Stomach (tissue), 4 donors: ENCODE data around the gene PTPRT.

ENCODE experiments used
- EP300 ChIP-seq: sonication (generic); formaldehyde crosslinking; IDR thresholded peaks from one replicate; pipeline ENCODE4 v1.6.1; 2017; ENCODE audit warnings: antibody characterized with exemption
- POLR2A ChIP-seq, 4 donors: fragments of 450-650 bp; IDR thresholded peaks; one replicate each; pipeline ENCODE4 v1.6.1; 2016; ENCODE audit warnings: antibody characterized with exemption in 4 of 4, control low read depth in 2 of 4, mild to moderate bottlenecking in 1 of 4, moderate library complexity in 1 of 4
- POLR2AphosphoS5 ChIP-seq, 3 donors: sonication (generic); formaldehyde crosslinking; IDR thresholded peaks; one replicate each; pipeline ENCODE4 v1.6.1; 2016; ENCODE audit warnings: antibody characterized with exemption in 3 of 3
- TF ChIP-seq, protein P1 (sequence below), 7 experiments: fragments of 450-650 bp in 4 of 7; fragments of 200-600 bp in 3 of 7; sonication (generic) in 3 of 7; IDR thresholded peaks; one replicate each; pipeline ENCODE4 v1.5.1; 2016 to 2019; ENCODE audit warnings: antibody characterized with exemption in 7 of 7, control low read depth in 2 of 7, mild to moderate bottlenecking in 1 of 7

DNA sequence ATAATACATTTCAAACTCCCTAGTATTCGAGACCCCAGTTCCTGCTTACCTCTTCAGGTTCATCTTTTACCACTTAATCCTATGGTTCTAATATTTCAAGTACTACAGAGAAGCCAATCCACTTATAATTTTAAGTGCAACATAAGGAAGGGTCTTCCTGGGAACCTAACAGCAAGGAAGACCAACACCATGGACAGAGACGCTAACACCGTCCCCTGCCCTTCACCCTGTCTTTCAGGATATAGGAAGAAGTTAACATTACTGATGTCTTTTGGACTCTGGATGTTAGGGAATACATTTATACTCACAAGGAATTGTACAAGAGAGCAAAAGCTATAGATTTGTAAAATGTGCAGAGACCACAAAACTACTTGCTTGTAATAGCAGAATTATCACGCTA is 1006.6 kb downstream of the PTPRT start:
- TF ChIP-seq, protein P1, sequence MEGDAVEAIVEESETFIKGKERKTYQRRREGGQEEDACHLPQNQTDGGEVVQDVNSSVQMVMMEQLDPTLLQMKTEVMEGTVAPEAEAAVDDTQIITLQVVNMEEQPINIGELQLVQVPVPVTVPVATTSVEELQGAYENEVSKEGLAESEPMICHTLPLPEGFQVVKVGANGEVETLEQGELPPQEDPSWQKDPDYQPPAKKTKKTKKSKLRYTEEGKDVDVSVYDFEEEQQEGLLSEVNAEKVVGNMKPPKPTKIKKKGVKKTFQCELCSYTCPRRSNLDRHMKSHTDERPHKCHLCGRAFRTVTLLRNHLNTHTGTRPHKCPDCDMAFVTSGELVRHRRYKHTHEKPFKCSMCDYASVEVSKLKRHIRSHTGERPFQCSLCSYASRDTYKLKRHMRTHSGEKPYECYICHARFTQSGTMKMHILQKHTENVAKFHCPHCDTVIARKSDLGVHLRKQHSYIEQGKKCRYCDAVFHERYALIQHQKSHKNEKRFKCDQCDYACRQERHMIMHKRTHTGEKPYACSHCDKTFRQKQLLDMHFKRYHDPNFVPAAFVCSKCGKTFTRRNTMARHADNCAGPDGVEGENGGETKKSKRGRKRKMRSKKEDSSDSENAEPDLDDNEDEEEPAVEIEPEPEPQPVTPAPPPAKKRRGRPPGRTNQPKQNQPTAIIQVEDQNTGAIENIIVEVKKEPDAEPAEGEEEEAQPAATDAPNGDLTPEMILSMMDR (IDR thresholded peaks at IDR 0.05): no peak
- TF ChIP-seq POLR2A (IDR thresholded peaks at IDR 0.05): no peak
- TF ChIP-seq POLR2AphosphoS5 (IDR thresholded peaks at IDR 0.05): no peak
- TF ChIP-seq EP300: no peak
